Skin of body (tissue), 2 donors: Measurements from ENCODE around the gene USP48. TPM values are rescaled to one million over a fixed set of nuclear protein-coding genes. Genes with fewer than 3 reads are reported as not detected.

ENCODE experiments used
- DNase-seq: peaks from one replicate; lab custom pipeline; 2025; lab: John Stamatoyannopoulos, UW
- total RNA-seq: library from RNA; depleted of rRNA; stranded (reverse); fragments of >200 nt; gene quantifications from one replicate; pipeline ENCODE4 v1.2.3, GENCODE V29; 2014

USP48 gene
- total RNA-seq, 1 donor from 2014 or later, result 72.3 TPM

DNA sequence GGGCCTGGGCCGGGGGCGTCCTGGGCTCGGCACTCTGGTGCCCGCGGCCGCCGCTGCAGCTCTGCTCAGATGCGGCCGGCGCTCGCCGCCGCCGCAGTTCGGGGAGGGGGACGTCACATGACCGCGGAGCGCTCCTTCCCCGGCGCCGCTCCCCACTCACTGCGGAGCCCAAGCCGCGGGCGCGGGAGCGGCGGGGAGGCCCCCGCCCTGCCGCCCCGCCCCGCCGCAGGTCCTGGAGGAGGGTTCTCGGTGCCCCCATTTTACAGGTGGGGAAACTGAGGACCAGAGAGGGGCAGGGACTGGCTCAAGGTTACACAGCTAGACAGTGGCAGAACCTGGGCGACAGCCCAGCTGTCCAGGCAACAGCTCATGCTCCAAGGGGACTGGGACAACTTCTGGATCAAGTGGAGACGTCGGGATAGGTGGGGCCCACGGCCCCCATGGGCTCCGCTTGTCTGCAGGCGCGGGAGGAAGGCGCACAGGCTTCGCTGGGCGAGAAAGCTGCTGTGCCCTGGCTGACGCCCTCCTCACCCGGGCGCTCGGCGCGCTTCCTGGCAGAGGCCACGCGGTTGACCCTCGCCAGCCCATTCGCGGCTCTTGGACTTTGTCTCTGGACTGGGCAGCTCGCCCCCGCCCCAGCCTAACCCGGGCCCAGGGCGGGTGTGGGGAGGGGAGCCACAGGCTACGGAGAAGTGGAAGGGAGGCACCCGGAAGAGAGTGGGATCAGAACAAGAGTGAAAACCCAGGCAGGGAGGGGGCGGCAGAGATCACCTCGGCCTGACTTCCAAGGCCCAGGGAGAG lies 113.5 kb downstream of the USP48 start, which contains the start of gene RAP1GAP:
Gene RAP1GAP (minus strand): TSS at position 100 of the 801 bp plus-strand sequence. CDS start 49,325 bp downstream, outside the sequence.
- DNase-seq, result no peak

GRCh38 chr1:21668951-21669257 lies 114.0 kb downstream of the USP48 start:
- no peak for DNase-seq

DNA sequence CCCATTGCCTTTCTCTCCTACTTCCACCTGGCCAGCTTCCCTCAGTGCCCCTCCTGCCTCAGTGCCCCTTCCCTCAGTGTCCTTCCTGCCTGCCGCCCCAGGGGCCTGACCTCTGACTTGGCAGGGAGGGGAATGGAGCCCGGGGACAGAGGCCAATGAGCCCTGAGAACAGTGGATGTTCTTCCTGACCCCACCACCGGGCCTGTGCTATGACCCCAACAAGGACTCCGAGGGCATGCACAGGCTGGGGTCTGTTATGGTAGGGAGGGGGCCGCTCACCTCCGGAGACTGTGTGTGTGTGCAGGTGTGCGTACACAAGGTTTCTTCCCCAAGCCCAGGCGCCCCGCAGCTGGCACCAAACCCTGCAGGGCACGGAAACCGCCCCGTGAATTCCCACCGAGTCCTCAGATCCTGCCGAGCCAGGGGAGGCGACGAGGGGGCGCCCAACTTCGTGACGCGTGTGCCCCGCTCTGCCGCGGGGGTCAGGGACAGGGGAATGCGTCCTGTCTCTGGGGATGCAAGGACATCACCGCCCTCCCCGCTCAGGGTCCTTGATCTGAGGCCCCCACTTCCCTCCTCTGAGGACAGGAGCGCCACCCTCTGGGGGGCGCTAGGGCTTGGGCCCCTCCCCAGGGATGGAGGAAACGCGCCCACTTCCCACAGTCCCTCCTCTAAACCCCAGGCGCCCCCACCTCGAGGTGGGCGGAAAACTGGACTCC lies 114.6 kb downstream of the USP48 start:
- no peak for DNase-seq

- DNase-seq, result no peak
Measured at GRCh38 chr1:21667348-21668231, 115.4 kb downstream of the USP48 start.

DNA sequence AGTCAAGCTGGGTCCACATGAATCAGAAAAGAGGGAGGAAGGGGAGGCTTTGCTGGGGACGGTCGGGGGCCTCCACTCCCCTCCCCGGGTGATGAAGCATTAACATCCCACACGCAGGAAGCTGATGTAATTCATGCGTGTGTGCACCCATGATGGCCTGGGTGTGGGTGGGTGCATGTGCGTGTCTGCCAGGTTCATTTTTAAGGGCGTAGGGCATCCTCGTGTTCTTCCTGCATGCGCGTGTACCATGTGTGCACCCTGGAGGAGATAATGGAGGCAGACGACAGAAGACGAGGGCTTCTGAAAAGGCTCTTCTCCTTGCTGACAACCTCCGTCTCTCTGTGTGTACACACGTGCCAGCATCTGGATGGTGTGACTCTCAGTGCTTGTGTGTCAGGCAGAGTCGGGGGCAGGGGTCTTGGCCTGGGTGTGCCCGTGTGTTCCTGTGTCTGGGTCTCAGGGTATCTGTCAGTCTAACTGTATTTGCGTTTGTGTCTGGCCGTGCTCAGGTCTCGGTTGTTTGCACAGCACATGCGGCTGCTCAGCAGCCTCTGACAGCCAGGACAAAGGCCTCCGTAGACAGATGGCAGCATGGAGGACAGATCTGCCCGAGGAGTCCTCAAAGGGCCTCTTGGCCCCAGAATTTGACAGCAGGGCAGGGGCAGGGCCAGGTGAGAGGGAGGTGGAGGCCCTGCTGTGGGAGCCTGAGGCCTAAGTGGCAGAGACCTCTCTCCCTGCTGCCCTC lies 116.2 kb downstream of the USP48 start:
- no peak for DNase-seq

GRCh38 chr1:21665711-21666575 lies 117.0 kb downstream of the USP48 start:
- DNase-seq, result no peak

DNA sequence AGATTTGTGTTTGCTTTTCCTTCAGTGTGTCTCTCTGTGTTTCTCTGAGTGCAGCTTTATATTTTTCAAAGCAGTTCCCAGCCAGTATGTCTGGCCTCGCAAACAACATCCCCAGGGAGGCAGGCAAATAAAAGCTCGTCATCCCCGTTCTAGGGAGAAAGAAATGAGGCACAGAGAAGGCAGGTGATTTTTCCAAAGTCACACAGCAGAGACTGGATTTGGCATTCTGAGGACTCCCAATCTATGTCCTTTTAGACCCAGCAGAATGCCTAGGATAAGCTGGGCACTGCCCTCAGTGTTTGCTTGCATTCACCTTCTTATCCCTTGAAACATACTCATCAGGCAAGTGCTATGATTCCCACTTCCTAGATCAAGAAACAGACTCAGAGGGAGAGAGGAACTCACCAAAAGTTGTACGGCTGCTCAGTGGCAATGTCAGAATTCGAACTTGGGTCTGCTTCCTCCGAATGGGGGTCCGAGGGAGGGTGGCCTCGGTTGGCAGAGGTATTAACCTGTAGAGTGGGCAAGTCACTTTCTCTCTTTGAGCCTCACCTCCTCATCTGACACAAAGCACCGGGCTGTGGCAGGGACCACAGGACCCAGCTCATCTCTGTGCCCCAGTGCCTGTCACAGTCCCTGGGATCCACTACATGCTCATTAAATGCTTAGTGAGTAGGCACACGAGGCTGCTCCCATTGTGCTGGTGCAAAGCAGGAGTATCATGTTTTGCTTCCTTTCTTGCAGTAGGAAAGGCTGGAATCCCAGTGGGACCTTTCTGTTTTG lies 118.0 kb downstream of the USP48 start:
- no peak for DNase-seq

- DNase-seq, result no peak
Measured at GRCh38 chr1:21663951-21664805, 118.8 kb downstream of the USP48 start.

GRCh38 chr1:21663248-21663950 lies 119.5 kb downstream of the USP48 start:
- DNase-seq, result no peak

DNA sequence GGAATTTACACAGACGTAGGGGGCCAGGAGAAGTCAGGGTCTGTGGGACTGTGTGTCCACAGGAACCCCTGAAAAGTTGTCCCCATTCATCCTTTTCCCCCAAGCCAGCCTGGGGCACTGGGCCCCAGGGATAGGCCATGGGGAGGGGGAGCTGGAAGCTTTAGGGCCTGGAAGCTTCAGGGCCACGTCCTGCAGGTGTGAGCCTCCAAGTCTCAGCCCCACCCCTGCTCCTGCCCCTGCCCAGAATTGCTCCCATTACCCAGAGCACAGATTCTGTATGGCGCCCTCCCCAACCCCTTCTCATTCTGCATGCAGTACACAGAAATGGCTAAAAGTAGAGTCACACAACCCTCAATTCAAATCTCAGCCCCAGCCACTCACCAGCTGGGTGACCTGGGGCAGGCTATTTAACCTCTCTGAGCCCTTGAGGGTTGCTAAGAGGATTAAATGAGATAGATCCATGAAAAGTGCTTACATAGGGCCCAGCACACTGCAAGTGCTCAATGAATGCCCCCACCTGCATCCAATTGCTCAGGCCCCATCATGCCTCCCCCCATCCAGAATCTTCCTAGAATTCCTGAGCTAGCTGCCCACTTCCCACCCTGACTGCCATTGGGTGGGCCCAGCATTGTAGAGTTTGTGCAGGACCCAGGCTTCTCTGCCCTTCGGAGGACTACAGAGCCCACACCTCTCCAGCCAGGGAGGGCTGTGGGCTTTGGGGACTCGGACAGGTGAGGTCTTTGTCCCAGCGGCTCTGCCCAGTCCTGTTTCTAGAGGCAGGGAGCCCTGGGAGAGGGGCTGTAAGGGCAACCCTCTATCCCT lies 120.3 kb downstream of the USP48 start:
- DNase-seq, result no peak

GRCh38 chr1:21661886-21662285 lies 121.1 kb downstream of the USP48 start:
- no peak for DNase-seq

DNA sequence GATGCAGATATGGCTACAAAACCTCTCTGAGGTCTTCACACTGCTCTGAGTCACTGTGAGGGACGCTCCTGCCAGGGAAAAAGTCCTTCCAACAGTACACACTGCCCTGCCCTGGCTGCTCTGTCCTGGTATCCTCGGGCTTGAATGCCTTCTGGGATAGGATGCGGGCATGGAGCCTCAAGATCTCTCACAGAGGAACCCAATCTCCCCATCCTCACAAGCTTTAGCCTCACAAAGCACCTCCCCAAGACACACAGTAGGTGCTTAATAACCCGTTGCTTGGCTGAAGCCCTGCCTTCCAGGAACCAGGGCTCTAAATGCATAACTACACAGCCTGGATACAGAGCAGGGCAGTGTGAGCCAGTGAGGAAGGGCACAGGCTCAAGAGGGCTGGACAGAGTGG lies 123.0 kb downstream of the USP48 start:
- no peak for DNase-seq

DNA sequence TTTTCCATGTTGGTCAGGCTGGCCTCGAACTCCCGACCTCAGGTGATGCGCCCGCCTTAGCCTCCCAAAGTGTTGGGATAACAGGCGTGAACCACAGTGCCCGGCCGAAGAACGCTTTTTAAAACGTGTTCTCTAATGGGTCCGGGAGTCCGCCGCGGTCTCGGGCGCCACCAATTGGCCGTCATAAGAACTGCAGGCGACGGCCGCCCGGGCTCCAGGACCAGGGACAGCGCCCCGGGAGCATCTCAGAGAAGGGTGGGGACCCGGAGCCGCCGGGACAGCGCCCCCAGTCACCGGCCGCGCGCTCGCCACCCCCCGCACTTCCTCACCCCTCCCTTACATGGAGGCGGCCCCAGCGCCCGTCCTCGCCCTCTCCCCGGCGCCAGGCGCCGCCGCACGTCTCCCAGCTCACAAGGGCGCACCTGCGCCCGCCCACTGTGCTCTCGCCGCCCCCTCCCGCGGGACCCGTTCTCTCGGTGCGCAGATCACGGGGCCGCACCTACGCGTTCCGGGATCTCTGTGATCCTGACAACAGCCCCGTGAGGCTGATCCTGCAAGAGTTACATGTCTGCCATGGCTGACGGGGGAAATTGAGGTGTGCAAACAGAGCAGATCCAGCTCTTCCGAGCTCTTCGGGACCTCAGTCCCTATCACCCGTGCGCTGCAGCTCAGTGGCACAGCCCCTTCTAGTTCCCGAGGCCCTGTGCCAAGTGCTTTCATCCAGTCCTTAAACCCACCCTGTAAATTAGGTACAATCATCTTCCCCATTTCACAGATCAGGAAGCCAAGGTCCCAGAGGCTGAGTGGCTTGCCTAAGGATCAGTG lies 123.6 kb downstream of the USP48 start:
- DNase-seq, result peak; percentile 73

DNA sequence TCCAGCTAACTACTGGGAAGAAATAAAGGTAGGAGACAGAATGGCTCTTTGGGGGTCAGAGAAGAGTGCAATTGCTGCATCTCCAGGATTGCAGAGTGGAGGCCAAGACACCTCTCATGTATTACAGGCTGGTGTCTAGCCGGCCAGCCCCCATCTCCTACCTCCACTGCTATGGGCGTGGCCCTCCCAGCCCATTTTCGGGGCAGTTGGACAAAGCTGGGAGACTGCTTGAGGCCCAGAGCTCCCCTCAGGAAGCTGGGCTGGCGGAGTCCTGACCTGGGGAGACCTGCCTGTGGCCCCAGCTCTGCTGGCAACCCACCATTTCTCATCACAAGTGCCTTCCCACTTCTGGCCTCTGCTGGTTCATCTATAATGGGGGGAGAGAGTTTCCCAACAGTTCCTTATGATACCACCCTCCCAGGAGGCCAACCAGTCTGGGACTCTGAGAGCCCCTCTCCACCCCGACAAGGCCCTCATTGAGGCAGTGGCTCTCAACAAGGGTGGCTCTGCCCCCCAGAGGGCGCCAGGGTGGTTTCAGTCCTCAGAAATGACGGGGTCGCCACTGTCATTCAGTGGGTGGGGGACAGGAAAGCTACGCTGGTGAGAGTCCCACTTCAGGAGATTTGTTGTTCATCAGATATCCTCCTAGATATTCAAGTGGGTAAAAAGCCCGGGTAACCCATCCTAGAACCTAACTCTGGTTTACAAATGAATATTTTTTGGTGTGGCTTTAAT lies 125.3 kb downstream of the USP48 start:
- no peak for DNase-seq

- DNase-seq, result no peak
Measured at GRCh38 chr1:21655748-21656147, 127.2 kb downstream of the USP48 start.
